ENCODE results near the gene PSAT1. TPM values are rescaled to one million over a fixed set of nuclear protein-coding genes. Genes with fewer than 3 reads are reported as not detected.

PSAT1 gene
- total RNA-seq, 1 experiment from 2014 or later = 226 TPM

GRCh38 chr9:78261403-78262001, 35.4 kb upstream of the PSAT1 start:
- Histone ChIP-seq H4K20me1 (ENCODE audit: insufficient read depth) (no peaks in the 10 kb centered on the region), H3K27me3 (ENCODE audit: insufficient read depth, low read length) (no peaks in the 10 kb centered on the region), H3K79me2 (ENCODE audit: insufficient read depth, low read length) (no peaks in the 10 kb centered on the region), H3K27ac (ENCODE audit: low read depth, low read length) (no peak overlapping the region), H3K4me1 (ENCODE audit: control insufficient read depth in 1 of 2, insufficient read depth in 2 of 2, low read length in 2 of 2) (no peaks in the 10 kb centered on the region), H3K9ac (ENCODE audit: low read length) (no peak overlapping the region), H3K36me3 (ENCODE audit: control insufficient read depth in 1 of 2, insufficient read depth in 2 of 2, low read length in 2 of 2) (peaks cover 13 to 20% of the 10 kb centered on the region in 2 experiments; a peak in 3 of 4 replicates), H3K9me2 (ENCODE audit: insufficient read depth) (no peaks in the 10 kb centered on the region), H3K9me3 (ENCODE audit: control insufficient read depth in 1 of 2, insufficient read depth in 1 of 2, low read depth in 1 of 2, low read length in 2 of 2) (no peaks in the 10 kb centered on the region), H3K4me3 (replicated peaks in 1 of 2; ENCODE audit: low read depth in 1 of 2, low read length in 2 of 2) (no peak overlapping the region), H3K4me2 (ENCODE audit: low read length) (no peak overlapping the region), H2AFZ (ENCODE audit: low read depth, low read length, poor library complexity, severe bottlenecking) (no peak overlapping the region)
- ChIA-PET RAD21 (ENCODE audit: low non-redundant PET in 1 of 2, low total read pairs in 2 of 2, uncharacterized antibody in 2 of 2, unreplicated experiment in 2 of 2) (no interaction called here), CTCF (interaction anchor here (1.3 kb wide), 1 partner anchor 15 kb away, joined by 3 read pairs; no protein-coding TSS in a partner anchor), POLR2A (no interaction called here)
- no TSS peak for BruUV-seq (replicated peaks)
- intact Hi-C loops (cut with micrococcal nuclease) = loop anchor here (1.0 kb wide), 1 partner anchor 108 kb away; no protein-coding TSS in a partner anchor
- TF ChIP-seq CTCF (IDR thresholded peaks at IDR 0.05 in 2 of 3, conservative IDR thresholded peaks at IDR 0.05 in 1 of 3; ENCODE audit: borderline replicate concordance in 1 of 3, insufficient read depth in 1 of 3, low read depth in 2 of 3, low read length in 2 of 3) = peak; percentile 41 to 79 (median 47)
- no peak for TF ChIP-seq JUND (IDR thresholded peaks at IDR 0.05)
- TF ChIP-seq RAD21 (IDR thresholded peaks at IDR 0.05; ENCODE audit: low read depth) = peak; percentile 52
- DNase-seq (ENCODE audit: low read depth, low spot score) (peak; percentile 8), ATAC-seq (no peak; the same call in 1 of the 2 replicates)

- Histone ChIP-seq H2AFZ (ENCODE audit: low read depth, low read length, poor library complexity, severe bottlenecking) (no peak overlapping the region), H3K4me3 (replicated peaks in 1 of 2; ENCODE audit: low read depth in 1 of 2, low read length in 2 of 2) (no peak overlapping the region), H3K9ac (ENCODE audit: low read length) (no peak overlapping the region), H3K4me2 (ENCODE audit: low read length) (no peak overlapping the region), H3K9me2 (ENCODE audit: insufficient read depth) (no peaks in the 10 kb centered on the region), H3K9me3 (ENCODE audit: control insufficient read depth in 1 of 2, insufficient read depth in 1 of 2, low read depth in 1 of 2, low read length in 2 of 2) (no peaks in the 10 kb centered on the region), H4K20me1 (ENCODE audit: insufficient read depth) (no peaks in the 10 kb centered on the region), H3K79me2 (ENCODE audit: insufficient read depth, low read length) (no peaks in the 10 kb centered on the region), H3K36me3 (ENCODE audit: control insufficient read depth in 1 of 2, insufficient read depth in 2 of 2, low read length in 2 of 2) (peaks cover 21 to 30% of the 10 kb centered on the region in 2 experiments; a peak in 3 of 4 replicates), H3K27me3 (ENCODE audit: insufficient read depth, low read length) (no peaks in the 10 kb centered on the region), H3K4me1 (ENCODE audit: control insufficient read depth in 1 of 2, insufficient read depth in 2 of 2, low read length in 2 of 2) (no peaks in the 10 kb centered on the region), H3K27ac (ENCODE audit: low read depth, low read length) (no peak overlapping the region)
- TF ChIP-seq CTCF (IDR thresholded peaks at IDR 0.05 in 2 of 3, conservative IDR thresholded peaks at IDR 0.05 in 1 of 3; ENCODE audit: borderline replicate concordance in 1 of 3, insufficient read depth in 1 of 3, low read depth in 2 of 3, low read length in 2 of 3) (no peak), EZH2 (IDR thresholded peaks at IDR 0.05) (no peak), ZFX (IDR thresholded peaks at IDR 0.05) (no peak), ZNF274 (IDR thresholded peaks at IDR 0.05; ENCODE audit: low read depth, low read length) (no peak), YY1 (IDR thresholded peaks at IDR 0.05; ENCODE audit: extremely low read depth, insufficient replicate concordance, low read depth, low read length) (no peak), CBX3 (IDR thresholded peaks at IDR 0.05; ENCODE audit: low read depth) (no peak), FOSL1 (IDR thresholded peaks at IDR 0.05; ENCODE audit: low read depth) (no peak), SP1 (IDR thresholded peaks at IDR 0.05; ENCODE audit: low read depth) (no peak), REST (IDR thresholded peaks at IDR 0.05; ENCODE audit: low read depth) (no peak)
- no peak for ATAC-seq
- ChIA-PET RAD21 (ENCODE audit: low non-redundant PET in 1 of 2, low total read pairs in 2 of 2, uncharacterized antibody in 2 of 2, unreplicated experiment in 2 of 2) (no interaction called here), POLR2A (no interaction called here), CTCF (no interaction called here)
- intact Hi-C loops (cut with micrococcal nuclease) = no loop called here
- DNase-seq (ENCODE audit: low read depth, low spot score) = no peak
- no TSS peak for BruUV-seq (replicated peaks)
Observed at GRCh38 chr9:78262655-78263054, 34.3 kb upstream of the PSAT1 start.

Measured in HCT116 (cell line).